IPS DF 4.7 (cell line): ENCODE results near the gene SMPDL3A.

Source experiments
- DNase-seq: peaks from one replicate; pipeline ENCODE4 v3.0.0-alpha.2; 2013; ENCODE audit warnings: low spot score; ENCODE audit errors: extremely low read depth

Gene SMPDL3A

DNA sequence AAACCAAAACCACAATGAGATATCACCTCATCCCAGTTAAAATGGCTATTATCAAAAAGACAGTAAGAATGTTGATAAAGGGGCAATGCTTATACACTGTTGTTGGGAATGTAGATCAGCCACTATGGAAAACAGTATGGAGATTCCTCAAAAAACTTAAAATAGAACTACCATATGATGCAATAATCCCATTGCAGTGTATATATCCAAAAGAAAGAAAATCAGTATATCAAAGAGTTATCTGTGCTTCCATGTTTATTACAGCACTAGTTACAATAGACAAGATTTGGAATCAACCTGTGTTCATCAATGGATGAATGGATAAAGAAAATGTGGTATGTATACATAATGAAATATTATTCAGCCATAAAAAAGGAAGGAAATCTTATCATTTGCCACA, 13.1 kb upstream of the SMPDL3A start:
- no peak for DNase-seq

DNA sequence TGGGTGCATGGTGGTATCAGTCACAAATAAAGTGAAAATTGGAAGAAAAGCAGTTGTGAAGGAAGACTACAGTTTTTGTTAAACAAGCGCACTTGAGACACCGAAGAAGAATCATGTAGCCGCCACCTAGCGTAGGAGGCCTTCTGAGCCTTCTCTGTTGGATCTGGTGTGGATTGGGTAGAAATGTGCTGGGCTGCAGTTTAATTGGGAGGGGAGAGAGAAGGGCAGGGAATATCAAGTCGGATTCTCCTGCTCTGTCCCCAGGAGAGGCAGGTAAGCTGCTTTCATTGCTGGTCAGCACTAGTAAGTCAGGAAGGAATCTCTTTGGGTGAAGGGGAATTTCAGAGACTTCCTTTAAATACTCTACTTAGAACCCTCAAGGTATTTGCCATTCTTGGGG, 10.8 kb upstream of the SMPDL3A start:
- DNase-seq = no peak

DNA sequence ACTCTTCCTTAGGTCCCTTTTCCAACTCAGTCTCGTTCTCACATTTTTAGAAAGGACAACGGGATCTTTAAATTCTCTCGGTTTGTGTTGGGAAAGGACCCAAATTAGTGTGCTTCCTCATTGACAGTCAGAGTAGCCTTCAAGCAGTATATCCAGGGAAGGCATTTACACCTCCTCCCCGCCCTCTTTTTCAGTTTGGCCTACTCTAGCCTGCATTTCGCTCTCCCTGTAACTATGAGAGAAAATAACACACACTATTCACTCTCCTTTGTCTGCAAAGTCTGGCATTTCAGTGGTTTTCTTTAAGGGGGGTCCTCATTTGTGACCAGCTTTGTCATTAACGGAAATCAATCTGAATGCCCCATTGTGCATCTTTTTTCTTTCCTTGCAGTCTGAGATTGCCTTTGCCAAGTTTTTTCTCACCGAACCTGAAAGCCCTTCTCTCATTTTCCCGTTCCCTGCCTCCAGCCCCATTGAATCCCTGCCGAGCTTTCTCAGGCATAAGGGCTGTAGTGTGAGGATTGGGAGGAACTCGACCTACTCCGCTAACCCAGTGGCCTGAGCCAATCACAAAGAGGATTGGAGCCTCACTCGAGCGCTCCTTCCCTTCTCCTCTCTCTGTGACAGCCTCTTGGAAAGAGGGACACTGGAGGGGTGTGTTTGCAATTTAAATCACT, 9.9 kb upstream of the SMPDL3A start:
- no peak for DNase-seq

DNA sequence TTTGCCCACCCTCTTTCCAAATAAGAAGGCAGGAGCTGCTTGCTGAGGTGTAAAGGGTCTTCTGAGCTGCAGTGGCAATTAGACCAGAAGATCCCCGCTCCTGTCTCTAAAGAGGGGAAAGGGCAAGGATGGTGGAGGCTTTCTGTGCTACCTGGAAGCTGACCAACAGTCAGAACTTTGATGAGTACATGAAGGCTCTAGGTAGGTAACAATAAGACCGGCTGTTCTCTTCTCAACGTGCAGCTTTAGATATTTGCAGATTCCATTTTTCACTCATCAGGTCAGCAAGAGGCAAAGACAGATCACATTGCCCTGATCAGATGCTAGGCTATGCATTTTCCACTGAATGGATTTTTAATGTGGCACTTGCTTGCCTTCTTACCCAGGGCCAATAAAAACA, 9.4 kb upstream of the SMPDL3A start, which contains the start of gene FABP7:
Gene FABP7 (plus strand): TSS at position 50 of the 400 bp plus-strand sequence. CDS start 79 bp downstream, at position 129.
- no peak for DNase-seq

DNA sequence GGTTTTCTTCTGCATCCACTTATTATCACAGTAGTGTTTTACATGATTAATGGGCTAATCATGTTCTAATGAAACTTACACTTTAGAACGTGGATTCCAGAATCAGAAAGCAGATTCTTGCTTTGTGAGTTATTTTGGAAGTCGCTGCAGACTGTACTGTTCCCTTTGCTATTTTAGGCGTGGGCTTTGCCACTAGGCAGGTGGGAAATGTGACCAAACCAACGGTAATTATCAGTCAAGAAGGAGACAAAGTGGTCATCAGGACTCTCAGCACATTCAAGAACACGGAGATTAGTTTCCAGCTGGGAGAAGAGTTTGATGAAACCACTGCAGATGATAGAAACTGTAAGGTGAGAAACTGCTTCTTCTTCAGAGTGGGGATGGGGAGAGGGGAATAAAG, 8.9 kb upstream of the SMPDL3A start:
- no peak for DNase-seq

DNA sequence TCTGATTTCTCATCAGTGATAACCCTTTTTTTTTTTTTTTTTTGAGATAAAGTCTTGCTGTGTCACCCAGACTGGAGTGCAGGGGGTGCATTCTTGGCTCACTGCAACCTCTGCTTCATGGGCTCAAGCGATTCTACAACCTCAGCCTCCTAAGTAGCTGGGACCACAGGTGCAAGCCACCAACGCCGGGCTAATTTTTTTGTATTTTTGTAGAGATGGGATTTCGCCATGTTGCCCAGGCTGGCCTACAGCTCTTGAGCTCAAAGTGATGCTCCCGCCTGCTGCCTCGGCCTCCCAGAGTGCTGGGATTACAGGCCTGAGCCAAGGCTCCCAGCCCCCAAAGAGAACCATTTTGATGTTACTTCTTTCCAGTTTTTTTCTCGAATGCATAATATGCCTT, 7.3 kb upstream of the SMPDL3A start:
- no peak for DNase-seq

DNA sequence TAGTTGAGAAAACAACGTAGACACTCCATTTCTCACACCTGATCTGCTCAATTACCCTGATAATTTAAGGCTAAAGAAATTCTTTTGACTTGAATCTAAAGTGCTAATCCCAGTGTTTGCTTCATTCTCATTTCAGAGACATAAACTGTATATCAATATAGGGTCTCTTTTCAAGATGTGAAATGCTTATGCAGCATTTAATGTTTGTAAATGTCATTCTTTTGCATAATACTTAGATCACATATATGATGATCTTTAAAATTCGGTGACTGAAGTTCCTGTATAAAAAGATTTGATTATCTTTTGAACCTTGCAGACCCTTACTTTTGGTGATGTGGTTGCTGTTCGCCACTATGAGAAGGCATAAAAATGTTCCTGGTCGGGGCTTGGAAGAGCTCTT, 5.7 kb upstream of the SMPDL3A start:
- DNase-seq = no peak

DNA sequence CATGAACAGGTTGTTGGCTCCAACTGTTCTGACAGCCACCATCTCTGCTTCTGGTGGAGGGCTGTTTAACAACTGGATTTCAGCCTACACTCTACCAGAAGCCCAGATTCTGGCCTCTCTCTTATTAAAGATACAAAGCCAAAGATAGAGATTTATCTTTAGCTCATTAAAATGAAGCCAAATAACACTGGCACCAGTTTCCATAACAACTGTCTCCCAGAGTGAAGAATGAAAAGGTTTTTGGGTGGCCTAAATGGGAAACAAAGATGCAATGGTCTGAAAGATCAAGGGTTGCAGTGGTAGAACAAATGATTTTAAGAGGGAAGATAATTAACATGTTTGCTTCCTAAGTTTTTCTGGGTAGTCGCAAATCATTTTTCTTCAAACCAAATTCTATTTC, 3.2 kb upstream of the SMPDL3A start:
- DNase-seq = no peak

DNA sequence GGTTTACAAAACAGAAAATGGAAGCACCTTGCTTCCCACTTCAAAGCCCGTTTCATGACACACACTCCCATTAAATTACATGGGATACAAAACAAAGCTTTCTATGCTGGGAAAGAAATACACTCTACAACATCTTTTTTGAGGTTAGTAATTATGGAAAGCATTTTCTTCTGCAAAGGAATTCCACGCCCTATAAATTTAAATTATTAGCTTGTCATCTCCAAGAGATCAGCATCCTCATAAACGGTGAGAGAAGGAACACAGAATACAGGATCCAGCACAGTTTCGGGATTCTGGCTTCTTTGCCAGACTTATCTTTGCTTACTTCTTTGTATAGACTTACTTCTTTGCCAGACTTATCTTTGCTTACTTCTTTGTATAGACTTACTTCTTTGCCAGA, 1.3 kb upstream of the SMPDL3A start:
- no peak for DNase-seq

DNA sequence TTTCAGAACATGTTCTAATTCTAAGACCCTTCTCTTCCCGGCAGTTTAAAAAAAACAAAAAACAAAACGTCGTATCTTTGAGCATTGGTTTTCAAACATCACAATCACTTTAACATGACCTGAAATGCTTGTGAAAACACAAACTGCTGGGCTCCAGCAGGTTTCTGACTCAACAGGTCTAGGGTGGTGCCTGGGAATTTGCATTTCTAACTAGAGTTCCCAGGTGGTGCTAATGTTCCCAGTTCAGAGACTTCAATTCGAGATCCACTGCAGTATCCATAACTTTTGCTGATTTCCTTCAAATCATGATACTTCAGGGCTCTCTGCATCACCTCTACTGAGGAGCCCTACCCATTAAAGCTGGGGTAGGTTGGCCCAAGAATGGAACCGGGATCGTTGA, 850 bp upstream of the SMPDL3A start:
- DNase-seq = no peak

DNA sequence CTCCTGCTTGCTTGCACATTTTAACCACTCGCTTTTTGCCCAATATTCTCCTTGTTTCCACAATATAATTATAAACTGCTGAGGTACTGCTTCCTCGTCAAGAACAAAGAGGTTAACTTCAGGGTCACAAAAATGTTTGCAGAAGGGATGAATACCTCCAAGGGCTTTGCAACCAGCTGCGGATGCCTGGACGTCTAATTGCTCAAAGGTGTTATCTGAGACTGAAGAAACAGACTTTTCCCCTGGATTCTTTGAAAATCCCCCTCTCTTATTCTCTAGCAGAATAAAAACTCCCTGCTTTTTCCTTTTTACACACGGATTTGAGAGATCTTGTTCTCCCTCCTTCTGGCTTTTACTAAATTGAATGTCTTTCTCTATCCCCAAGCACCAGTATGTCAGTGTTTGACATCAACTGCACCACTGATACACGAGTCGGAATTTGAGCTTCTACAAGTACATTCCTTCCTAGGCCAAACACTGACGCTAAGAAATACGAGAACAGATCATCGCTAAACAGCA, 336 bp upstream of the SMPDL3A start:
- DNase-seq = no peak

DNA sequence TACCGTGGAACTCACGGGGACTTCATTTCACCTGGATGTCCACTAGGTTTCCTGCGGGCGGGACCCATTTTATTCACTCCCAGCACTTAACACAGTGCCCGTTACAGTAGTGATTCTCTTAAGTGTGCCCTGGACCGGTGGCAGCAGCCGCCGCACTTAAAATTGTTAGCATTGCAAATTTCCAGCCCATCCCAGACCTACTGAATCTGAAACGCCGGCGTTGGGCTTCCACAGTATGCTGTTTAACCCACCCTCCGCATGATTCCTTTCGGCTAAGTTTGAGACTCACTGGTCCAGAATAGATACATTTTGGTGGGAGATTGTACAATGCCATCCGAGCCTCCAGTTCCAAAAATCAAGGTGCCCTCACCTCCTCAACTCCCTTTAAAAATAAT, 967 bp downstream of the SMPDL3A start:
- no peak for DNase-seq

DNA sequence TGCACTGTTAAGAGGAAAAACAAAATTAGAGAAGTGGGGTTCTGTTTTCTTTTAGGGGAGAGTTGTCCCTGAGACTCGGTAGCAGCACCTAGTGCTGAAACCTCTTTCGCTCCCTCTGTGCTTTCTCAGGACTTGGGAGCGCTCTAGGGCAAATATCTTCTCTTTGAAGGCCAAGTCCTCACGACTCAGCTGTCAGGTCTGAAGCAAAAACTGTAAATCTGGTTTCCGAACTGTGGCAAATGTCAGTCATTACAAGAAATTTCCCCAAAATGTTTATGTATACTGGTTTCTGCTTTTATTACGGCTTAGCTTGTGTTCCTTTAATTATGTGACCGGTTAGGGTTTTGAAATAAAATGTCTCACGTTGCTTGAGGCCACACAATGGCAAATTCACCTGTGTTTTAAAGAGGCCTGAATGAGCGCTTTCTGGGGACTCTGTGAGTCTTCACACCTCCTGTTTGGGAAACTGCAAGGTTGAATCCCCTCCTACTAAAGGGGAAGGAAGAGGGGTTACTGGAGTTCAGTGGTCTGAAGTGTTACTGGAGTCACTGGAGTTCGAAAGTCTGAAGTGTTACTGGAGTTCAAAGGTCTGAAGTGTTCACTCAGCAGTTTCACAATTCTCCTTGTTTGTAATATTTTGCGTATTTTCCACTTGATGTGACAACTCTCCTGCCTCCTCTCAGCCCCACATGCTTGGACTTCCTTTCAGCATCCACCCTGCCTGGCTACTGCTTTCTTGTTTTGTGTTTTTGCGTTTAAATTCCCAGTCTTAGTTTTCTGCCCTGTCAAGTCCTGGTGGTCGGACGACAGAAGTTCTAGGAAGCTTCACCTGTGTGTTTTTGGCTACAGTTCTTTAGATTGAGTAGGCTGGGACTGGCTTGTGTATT, 1.6 kb downstream of the SMPDL3A start:
- no peak for DNase-seq

DNA sequence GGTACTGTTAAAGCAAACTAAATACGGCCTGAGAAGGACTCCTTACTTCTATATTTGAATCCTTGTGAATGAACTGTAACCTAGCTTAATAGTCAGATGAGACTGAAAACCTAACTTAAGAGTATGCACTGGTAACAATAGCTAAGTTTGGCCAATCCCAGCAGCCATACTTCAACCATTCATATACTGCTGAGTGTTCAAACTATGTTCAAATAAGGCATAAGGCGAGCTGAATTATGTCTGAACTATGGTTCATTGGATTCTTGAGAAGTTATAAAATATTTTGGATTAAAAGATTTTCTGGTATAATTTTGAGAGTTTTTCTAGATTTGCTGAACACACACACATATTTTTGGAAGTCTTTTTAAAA, 2.2 kb downstream of the SMPDL3A start:
- no peak for DNase-seq

DNA sequence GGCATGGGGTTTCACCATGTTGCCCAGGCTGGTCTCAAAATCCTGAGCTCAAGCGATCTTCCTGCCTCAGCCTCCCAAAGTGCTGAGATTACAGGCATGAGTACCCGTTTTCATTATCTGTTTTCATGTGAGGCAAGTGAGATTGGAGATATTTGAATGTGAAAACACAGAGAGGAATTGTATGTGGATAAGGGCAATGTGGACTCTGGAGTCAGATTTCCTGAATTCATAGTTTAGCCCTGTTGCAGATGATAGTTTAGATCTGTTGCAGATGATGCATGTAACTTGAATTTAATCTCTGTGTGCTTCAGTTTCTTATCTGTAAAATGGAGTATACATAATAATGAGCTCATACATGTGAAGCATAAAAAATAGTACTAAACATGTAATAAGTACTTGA, 3.7 kb downstream of the SMPDL3A start:
- DNase-seq = no peak

DNA sequence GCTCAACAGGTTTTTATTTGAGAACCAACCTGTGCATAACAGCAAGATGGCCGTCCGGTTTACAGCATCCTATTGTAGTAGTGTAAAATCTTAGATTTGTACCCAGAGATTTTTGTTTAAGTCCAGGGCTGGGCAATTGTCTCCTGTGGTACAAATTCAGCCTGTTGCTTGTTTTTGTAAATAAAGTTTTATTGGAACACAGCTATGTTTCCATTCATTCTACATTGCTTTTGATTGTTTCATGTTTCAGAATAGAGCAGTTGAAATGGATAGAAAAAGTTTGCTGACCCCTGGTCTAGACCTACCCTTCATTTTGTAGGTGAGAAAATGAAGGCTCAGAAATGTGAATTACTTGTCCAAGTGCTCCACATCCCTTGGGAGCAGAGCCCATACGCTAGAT, 8.5 kb downstream of the SMPDL3A start:
- DNase-seq = no peak

DNA sequence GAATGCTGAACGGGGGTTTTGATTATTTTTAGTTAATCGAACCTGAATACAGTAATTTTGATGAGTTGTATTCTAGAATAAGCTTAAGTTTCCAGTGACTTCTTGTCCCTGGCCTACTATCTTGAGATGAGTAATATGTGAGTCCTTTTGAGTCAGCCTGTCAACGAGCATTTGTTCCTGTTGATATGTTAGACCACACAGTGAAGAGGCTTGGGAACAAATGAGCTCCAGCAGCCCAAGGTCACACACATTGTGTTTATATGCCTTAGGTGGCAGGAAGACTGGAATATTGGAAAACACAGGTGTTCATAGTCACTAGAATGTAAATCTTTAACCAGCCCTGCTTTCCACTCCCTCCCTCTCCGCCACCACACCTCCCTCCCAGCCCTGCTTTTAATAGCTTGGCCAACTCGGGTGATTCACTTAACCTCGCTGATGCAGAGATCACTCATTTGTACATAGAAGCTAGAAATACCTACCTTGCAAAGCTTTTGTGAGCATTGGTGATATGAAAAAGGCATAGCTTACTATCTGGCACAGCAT, 9.1 kb downstream of the SMPDL3A start:
- no peak for DNase-seq

DNA sequence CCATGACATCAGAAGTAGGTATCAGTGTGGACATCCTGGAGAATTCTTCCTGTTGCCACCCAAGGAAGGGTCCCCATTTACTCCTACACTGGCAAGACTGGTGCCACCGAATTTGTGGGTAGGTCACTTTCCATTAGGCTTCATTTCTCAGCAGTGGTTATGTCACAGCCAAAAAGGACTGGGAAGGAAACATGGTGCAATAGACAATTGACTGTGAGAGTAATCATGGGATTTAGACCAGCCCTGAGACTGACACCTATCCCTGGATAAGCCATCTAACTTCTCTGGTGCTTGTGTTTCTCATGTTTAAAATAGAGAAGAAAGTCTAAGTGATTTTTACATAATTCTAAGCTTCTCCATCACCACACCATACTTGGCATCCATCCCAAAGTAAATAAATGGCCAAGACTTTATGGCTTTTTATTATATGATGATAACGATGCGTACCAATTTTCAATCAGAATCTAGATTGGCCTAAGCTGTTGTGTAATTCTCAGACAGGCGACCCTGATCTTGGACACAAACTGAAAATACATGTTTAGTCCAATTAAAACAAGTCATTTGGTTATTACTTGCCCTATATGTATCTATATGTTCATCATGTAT, 10.2 kb downstream of the SMPDL3A start:
- DNase-seq = no peak

DNA sequence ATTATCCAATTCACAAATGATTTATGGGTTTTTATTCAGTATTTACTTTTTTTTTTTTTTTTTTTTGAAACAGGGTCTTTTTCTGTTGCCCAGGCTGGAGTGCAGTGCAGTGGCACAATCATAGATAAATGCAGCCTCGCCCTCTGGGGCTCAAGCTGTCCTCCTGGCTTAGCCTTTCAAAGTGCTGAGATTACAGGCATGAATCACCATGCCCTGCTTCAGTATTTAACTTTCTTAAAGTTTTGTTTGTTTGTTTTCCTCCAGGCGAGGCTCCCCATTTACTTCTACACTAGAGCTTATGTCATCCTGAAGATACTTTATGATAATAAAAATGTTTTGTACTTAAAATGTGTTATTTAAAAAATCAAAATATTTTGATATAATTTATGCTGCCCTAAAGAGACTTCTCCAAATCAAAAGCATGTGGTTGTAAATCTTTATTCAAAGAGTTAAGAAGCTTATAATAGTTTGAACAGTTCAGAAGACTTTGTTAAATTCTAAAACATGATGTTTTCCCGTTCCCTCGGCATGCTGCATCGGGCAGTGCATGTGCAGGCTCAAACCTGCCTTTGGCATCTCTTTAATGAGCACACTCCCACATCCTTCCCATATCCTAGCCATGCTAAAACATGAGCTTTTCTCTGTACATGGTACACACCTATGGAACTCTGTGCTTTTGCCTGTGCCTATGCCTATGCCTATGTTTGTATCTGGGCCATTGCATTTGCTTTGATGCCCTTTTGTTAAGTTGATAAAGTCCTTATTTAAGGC, 11.0 kb downstream of the SMPDL3A start:
- no peak for DNase-seq

DNA sequence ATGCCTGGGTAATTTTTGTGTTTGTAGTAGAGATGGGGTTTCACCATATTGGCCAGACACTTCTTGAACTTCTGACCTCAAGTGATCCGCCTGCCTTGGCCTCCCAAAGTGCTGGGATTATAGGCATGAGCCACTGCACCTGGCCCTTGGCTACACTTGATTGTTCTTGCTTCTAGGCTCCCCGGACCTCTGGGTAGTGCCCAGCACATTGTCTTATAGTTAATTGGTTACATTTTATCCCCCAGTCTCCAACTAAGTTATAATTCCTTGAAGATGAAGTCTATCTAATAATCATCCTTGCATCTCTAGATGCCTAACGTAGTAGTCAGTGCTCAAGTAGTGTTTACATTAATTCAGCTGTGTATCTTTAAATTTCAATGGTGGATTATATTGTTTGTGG, 11.8 kb downstream of the SMPDL3A start:
- no peak for DNase-seq

DNA sequence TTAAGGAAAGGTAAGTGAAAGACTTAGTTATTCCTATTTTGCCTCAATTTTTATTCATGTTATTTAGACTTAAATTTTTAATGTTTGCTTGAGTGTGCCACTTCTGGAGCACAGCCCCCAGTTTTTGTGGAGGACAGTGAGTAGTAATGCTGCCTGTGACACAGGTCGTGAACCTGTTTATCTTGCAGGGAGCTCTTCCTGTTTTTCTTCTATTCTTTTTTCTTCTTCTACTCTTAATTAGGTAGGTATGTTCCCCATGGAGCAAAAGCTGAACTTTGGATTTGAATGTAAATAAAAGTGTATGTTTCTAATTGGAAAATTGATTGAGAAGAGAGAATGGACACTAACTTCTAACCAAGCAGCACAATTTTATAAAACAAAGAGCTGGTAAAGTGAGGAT, 12.3 kb downstream of the SMPDL3A start:
- no peak for DNase-seq
